GM19193 (cell line): Measurements from ENCODE around the gene MVK.

Source experiments
- POLR2A ChIP-seq: IDR thresholded peaks from 4 replicates; pipeline ENCODE4 v1.6.1; 2011; ENCODE audit not compliant: insufficient read depth, insufficient read length; ENCODE audit errors: extremely low read depth

The MVK gene

GRCh38 chr12:109571773-109572505, 1.7 kb upstream of the MVK start:
- TF ChIP-seq POLR2A = no peak

- TF ChIP-seq POLR2A = no peak
Measured at GRCh38 chr12:109572506-109572845, 1.1 kb upstream of the MVK start.

DNA sequence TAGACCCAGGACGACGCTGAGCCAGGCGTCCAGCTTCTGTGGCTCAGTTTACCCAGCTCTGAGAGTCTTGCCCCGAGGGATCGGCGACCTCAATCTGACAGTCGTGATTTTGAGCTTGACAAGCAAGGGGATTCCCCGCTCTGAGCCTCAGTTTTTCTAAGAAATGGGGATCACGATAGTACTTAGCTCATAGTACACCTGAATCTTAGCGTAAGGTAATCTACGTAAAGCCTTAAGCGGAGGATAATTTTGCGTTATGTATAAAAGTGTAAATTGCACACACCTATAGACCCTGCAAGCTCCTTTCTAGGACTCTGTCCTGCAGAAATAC, 285 bp downstream of the MVK start:
- TF ChIP-seq POLR2A = no peak

DNA sequence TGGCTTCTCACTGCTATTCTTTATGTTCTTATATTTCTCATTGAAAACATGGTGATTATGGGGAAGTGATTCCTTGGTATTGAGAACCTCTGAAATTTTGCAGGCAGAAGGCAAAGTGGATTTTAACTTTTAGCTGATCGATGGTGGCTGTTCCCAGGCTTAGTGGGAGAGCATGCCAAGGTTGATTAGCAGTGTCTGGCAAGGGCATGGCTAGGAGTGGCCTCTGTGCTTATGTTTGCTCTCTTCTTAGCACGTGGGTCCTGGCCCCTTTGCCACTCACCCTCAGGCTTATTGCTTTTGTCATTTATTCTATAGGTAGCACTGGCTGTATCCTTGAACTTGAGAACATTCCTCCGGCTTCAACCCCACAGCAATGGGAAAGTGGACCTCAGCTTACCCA, 2.1 kb downstream of the MVK start:
- TF ChIP-seq POLR2A = no peak

GRCh38 chr12:109577311-109577710, 3.7 kb downstream of the MVK start:
- no peak for TF ChIP-seq POLR2A

DNA sequence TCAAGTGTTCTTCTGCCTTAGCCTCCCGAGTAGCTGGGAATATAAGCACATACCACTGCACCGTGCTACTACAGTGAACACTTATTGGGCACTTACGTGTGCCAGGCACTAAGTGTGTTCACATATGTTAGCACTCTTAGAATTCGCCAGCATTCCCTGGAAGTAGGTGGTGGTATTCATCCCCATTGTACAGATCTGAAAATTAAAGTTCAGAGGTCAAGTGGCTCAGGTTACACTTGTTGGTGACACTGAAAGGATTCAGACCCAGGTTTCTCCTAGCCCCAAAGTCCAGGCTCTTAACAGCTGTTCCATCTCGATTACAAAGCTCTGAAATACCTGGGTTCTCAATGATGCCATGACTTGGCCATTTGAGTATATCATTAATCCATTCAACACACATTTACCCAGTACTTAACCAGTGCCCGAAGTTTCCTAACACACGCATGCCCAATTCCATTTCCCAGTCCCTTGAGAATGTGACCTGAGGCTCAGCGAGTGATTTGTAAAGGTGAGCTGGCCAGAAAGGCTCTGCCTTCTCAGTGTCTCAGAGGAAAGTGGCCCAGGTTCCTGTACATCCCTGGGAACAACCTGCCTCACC, 4.8 kb downstream of the MVK start:
- TF ChIP-seq POLR2A = no peak

- no peak for TF ChIP-seq POLR2A
Measured at GRCh38 chr12:109579639-109580038, 6.0 kb downstream of the MVK start.

GRCh38 chr12:109580272-109580671, 6.7 kb downstream of the MVK start:
- TF ChIP-seq POLR2A = no peak

- no peak for TF ChIP-seq POLR2A
Measured at GRCh38 chr12:109580684-109581333, 7.2 kb downstream of the MVK start.

- TF ChIP-seq POLR2A = no peak
Measured at GRCh38 chr12:109581334-109581691, 7.7 kb downstream of the MVK start.

DNA sequence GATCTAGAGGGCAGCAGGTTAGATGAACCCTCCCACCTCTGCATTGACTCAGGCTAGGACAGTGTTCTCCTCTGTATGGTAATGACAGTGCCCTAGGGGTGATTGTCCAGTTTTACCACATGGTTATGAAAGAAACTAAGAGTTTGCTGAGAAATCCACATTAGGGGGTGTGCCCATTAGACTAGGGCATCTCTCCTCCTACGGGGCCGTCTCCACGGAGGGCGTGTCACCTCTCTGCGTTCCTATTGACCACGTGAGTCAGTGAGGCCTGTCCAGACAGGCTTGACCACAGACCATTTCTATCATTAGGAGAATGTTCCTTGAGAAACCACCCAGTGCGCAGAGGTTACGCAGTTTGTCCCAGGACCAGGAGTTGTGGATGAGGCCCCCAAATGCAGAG, 8.3 kb downstream of the MVK start:
- TF ChIP-seq POLR2A = no peak

GRCh38 chr12:109582636-109583035, 9.0 kb downstream of the MVK start:
- TF ChIP-seq POLR2A = no peak

DNA sequence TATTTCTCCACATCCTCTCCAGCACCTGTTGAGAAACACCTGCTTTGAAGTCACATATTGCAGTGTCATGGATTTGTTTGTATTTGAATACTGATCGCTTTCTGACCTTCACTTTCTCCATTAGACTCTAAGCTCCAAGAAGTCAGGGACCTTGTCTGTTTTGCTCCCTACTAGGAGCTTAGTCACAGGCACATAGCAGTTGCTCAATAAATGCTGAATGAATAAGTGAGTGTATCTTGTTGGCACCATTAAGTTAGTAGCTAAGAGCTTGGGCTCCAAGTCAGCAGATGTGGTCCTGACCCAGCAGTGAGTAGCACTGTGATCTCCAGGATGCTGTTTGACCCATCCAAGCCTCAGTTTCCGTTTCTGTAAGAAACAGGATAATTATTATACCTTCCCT, 10.1 kb downstream of the MVK start:
- no peak for TF ChIP-seq POLR2A

DNA sequence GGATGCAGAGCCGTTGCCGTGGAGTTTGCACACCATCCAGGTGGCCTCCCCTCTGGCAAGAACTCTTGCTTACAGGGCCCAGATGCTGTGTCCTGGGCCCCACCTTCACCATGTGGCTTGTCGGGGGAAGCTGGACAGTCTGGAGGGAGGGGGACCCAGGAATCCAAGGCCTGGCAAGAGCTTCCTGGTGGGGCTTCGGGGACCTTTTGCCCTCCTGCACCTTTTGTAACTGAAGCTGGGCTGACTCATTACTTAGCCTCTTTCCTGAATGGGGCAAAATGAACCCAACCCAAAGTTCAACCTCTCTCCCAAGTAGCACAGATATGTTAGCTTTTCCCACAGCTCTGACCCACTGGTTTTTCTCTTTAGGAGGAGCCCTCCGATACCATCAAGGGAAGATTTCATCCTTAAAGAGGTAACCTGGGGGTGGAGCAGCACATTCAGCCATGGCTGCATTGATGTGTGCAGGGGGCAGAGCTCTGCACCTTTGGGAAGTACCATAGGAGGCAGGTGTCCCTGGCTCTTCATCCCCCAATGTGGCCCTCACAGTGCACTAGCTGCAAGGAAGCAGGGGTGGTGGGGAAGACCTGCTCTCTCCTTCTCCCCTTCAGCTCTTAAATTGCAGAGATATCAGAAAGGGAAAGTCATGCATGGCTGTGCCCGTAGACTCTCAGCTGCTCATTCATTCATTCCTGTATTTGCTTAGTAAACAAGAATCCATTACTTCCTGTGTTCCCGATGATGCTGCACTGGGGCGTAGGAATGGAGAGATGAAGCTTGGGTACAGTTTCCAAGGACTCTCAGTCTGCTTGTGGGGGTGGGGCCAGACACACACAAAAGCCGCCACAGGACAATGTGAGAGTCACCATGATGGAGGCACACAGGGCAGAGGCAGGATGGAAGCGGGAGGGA, 13.0 kb downstream of the MVK start:
- TF ChIP-seq POLR2A = no peak

GRCh38 chr12:109587921-109588320, 14.3 kb downstream of the MVK start:
- TF ChIP-seq POLR2A = no peak
